Astrocyte of the cerebellum (primary cell): Measurements from ENCODE around the gene PBX2.
"Not testable (repeated sequence)": the region's sequence is repeated elsewhere in the genome, so short reads cannot be mapped to it uniquely, and the experiment has no call there.

ENCODE experiments used
- DNase-seq: peaks from one replicate; pipeline ENCODE4 v3.0.0-alpha.2; 2011; ENCODE audit warnings: low read depth
- H3K4me3 ChIP-seq: 2 replicates; pipeline ENCODE4 v1.5.1; 2011; ENCODE audit warnings: mild to moderate bottlenecking, low read depth, low read length, moderate library complexity
- CTCF ChIP-seq: IDR thresholded peaks from 2 replicates; pipeline ENCODE4 v1.5.1; 2012; ENCODE audit warnings: low read length, low read depth, moderate library complexity, mild to moderate bottlenecking; ENCODE audit errors: missing control alignments
- in situ Hi-C: cut with HindIII; loops from 2 replicates; pipeline ENCODE4 v1.10.0; 2017; ENCODE audit warnings: low sequenced_read_pairs

PBX2 gene

GRCh38 chr6:32195902-32196681 lies 6.1 kb upstream of the PBX2 start:
- peak; percentile 58 for DNase-seq
- in situ Hi-C loops, result no loop called here
- TF ChIP-seq CTCF, result no peak
- H3K4me3 ChIP-seq, result peak overlapping the region; percentile 83

GRCh38 chr6:32195652-32195901 lies 5.6 kb upstream of the PBX2 start:
- peak; percentile 99 for DNase-seq
- TF ChIP-seq CTCF, result peak; percentile 45
- H3K4me3 ChIP-seq, result peak overlapping the region; percentile 83
- in situ Hi-C loops, result no loop called here

- peak; percentile 49 for TF ChIP-seq CTCF
- peak; percentile 27 for DNase-seq
- in situ Hi-C loops, result no loop called here
- H3K4me3 ChIP-seq, result peak overlapping the region; percentile 83
Measured at GRCh38 chr6:32194825-32195651, 5.0 kb upstream of the PBX2 start.

- no peak for TF ChIP-seq CTCF
- no peak overlapping the region for H3K4me3 ChIP-seq
- in situ Hi-C loops, result no loop called here
- DNase-seq, result no peak
Measured at GRCh38 chr6:32194388-32194787, 4.4 kb upstream of the PBX2 start.

- in situ Hi-C loops, H3K4me3 ChIP-seq: not testable (repeated sequence)
Measured at GRCh38 chr6:32193096-32193495, 3.1 kb upstream of the PBX2 start.

GRCh38 chr6:32192608-32193039 lies 2.6 kb upstream of the PBX2 start, which contains the start of gene GPSM3:
Gene GPSM3 (minus strand): TSS chr6:32192643. CDS start chr6:32192513, 130 bp downstream.
- no peak for TF ChIP-seq CTCF
- no peak within 1 kb of the TSS for H3K4me3 ChIP-seq
- in situ Hi-C loops, result no loop called here
- no peak for DNase-seq

More at GRCh38 chr6:32193096-32193495, 3.1 kb upstream of the PBX2 start:
- not testable (repeated sequence) for DNase-seq
